Panc1 (cell line): Measurements from ENCODE around the gene SULT4A1. TPM values are rescaled to one million over a fixed set of nuclear protein-coding genes. Genes with fewer than 3 reads are reported as not detected.

ENCODE experiments used
- ATAC-seq: fragments of 200-7000 bp; cut with Tn5 transposase; 2 replicates; pipeline ENCODE4 v1.9.1; 2020; ENCODE audit warnings: mild to moderate bottlenecking, moderate library complexity
- BruUV-seq: library from RNA; stranded (reverse); fragments of 400-500 nt; replicated peaks from 2 replicates; lab custom pipeline; 2021; lab: Mats Ljungman, UMichigan
- CTCF ChIA-PET: fragments of 300-600 bp; sonication (Branson Sonifier 250); formaldehyde crosslinking; loops from one replicate; lab custom pipeline; 2022; ENCODE audit warnings: antibody characterized with exemption; lab: Charles Lee
- POLR2A ChIA-PET: fragments of 300-600 bp; sonication (Branson Sonifier 250); formaldehyde crosslinking; loops from one replicate; lab custom pipeline; 2022; ENCODE audit warnings: antibody characterized with exemption; lab: Charles Lee
- DNase-seq: peaks from one replicate; pipeline ENCODE4 v3.0.0-alpha.2; 2010; ENCODE audit warnings: low read depth, low spot score
- H3K27ac ChIP-seq: 2 replicates; pipeline ENCODE4 v1.5.1; 2011; ENCODE audit warnings: mild to moderate bottlenecking, low read length, inconsistent platforms
- H3K27me3 ChIP-seq: fragments of 200-500 bp; sonication (Bioruptor generic); 2 replicates; pipeline ENCODE4 v1.6.0; 2014; ENCODE audit warnings: low read length, inconsistent platforms; ENCODE audit not compliant: control insufficient read depth, insufficient read depth
- H3K36me3 ChIP-seq: fragments of 200-500 bp; sonication (Bioruptor generic); 2 replicates; pipeline ENCODE4 v1.5.1; 2014; ENCODE audit warnings: inconsistent platforms, mild to moderate bottlenecking, low read length, moderate library complexity; ENCODE audit not compliant: control insufficient read depth, insufficient read depth
- H3K4me1 ChIP-seq: 2 replicates; pipeline ENCODE4 v1.5.1; 2011; ENCODE audit warnings: inconsistent platforms, mild to moderate bottlenecking, low read length, moderate library complexity; ENCODE audit not compliant: control insufficient read depth, insufficient read depth
- H3K4me3 ChIP-seq, 2 experiments: 2 replicates each; pipeline ENCODE4 v1.5.1; 2011 to 2012; ENCODE audit warnings: low read depth in 2 of 2, low read length in 2 of 2, mild to moderate bottlenecking in 2 of 2, inconsistent platforms in 1 of 2, moderate library complexity in 1 of 2
- H3K9me3 ChIP-seq: fragments of 200-500 bp; sonication (Bioruptor generic); 2 replicates; pipeline ENCODE4 v1.5.1; 2014; ENCODE audit warnings: low read depth, mild to moderate bottlenecking, inconsistent platforms, low read length, moderate library complexity; ENCODE audit not compliant: control insufficient read depth, insufficient read depth
- CTCF ChIP-seq: fragments of 450-650 bp; IDR thresholded peaks from 2 replicates; pipeline ENCODE4 v1.5.1; 2017; ENCODE audit warnings: mild to moderate bottlenecking
- POLR2AphosphoS5 ChIP-seq: IDR thresholded peaks from 2 replicates; pipeline ENCODE4 v1.6.1; 2012; ENCODE audit warnings: mild to moderate bottlenecking, low read depth, low read length, moderate library complexity
- REST ChIP-seq, 2 experiments: IDR thresholded peaks; 2 replicates each; pipeline ENCODE4 v1.6.1; 2011 to 2012; ENCODE audit warnings: low read depth in 2 of 2, control low read depth in 1 of 2, low read length in 1 of 2, mild to moderate bottlenecking in 1 of 2, moderate library complexity in 1 of 2; ENCODE audit not compliant: insufficient read depth in 1 of 2
- SIN3A ChIP-seq: IDR thresholded peaks from 2 replicates; pipeline ENCODE4 v1.6.1; 2012; ENCODE audit warnings: low read depth, mild to moderate bottlenecking, low read length, moderate library complexity, borderline replicate concordance; ENCODE audit not compliant: insufficient read depth
- TCF7L2 ChIP-seq: IDR thresholded peaks from 2 replicates; pipeline ENCODE4 v1.6.1; 2011; ENCODE audit warnings: mild to moderate bottlenecking, low read depth, low read length, inconsistent platforms
- in situ Hi-C: cut with HindIII; loops from 2 replicates; pipeline ENCODE4 v1.10.0; 2016; ENCODE audit warnings: low sequenced_read_pairs, low pct_unique_long_range_greater_than_20kb
- intact Hi-C: fragments of 100-400 bp; cut with micrococcal nuclease; formaldehyde crosslinking; loops from one replicate; pipeline ENCODE4 v1.10.0; 2022; ENCODE audit not compliant: unreplicated experiment
- total RNA-seq: library from RNA; stranded (reverse); gene quantifications from one replicate; pipeline ENCODE4 v1.2.1, GENCODE V29; 2021; ENCODE audit not compliant: unreplicated experiment

Gene SULT4A1
- total RNA-seq, 1 experiment from 2014 or later: 12.0 TPM

GRCh38 chr22:43854121-43854785 is 8.1 kb downstream of the SULT4A1 start:
- in situ Hi-C loops (no loop called here), intact Hi-C loops (no loop called here)
- H3K4me3 ChIP-seq: no peak overlapping the region
- no peaks in the 10 kb centered on the region for H3K4me1 ChIP-seq
- no peak for DNase-seq
- ChIA-PET CTCF (no interaction called here), POLR2A (interaction anchor here (0.6 kb wide), 1 partner anchor 646 kb away, joined by 10 read pairs; no protein-coding TSS in a partner anchor)
- H3K36me3 ChIP-seq: no peaks in the 10 kb centered on the region
- H3K27ac ChIP-seq: no peak overlapping the region
- ATAC-seq: no peak
- no TSS peak for BruUV-seq
- TF ChIP-seq POLR2AphosphoS5 (no peak), SIN3A (no peak), CTCF (no peak), REST (IDR thresholded peaks at IDR 0.05; ENCODE audit: insufficient read depth in 1 of 2, low read depth in 2 of 2, low read length in 1 of 2) (no peak), TCF7L2 (no peak)
- no peaks in the 10 kb centered on the region for H3K27me3 ChIP-seq
- H3K9me3 ChIP-seq: no peaks in the 10 kb centered on the region

GRCh38 chr22:43853328-43853931 is 8.9 kb downstream of the SULT4A1 start:
- in situ Hi-C loops: no loop called here
- Histone ChIP-seq H3K4me1 (no peaks in the 10 kb centered on the region), H3K36me3 (no peaks in the 10 kb centered on the region), H3K4me3 (no peak overlapping the region), H3K9me3 (no peaks in the 10 kb centered on the region), H3K27ac (no peak overlapping the region), H3K27me3 (no peaks in the 10 kb centered on the region)
- CTCF ChIA-PET: no interaction called here
- BruUV-seq: no TSS peak
- intact Hi-C loops: no loop called here
- ATAC-seq (no peak), DNase-seq (no peak)
- TF ChIP-seq POLR2AphosphoS5: no peak
- POLR2A ChIA-PET: interaction anchor here (0.6 kb wide), 1 partner anchor 645 kb away, joined by 10 read pairs; no protein-coding TSS in a partner anchor
